ENCODE measurements around the gene EHD3. TPM values are rescaled to one million over a fixed set of nuclear protein-coding genes. Genes with fewer than 3 reads are reported as not detected.

Gene EHD3
- total and polyA plus RNA-seq, 10 of the 15 experiments (the other 5 are each of a cell fraction or from before 2014, with no cell fraction given): 1.1 to 10.9 (median 8.2) TPM

DNA sequence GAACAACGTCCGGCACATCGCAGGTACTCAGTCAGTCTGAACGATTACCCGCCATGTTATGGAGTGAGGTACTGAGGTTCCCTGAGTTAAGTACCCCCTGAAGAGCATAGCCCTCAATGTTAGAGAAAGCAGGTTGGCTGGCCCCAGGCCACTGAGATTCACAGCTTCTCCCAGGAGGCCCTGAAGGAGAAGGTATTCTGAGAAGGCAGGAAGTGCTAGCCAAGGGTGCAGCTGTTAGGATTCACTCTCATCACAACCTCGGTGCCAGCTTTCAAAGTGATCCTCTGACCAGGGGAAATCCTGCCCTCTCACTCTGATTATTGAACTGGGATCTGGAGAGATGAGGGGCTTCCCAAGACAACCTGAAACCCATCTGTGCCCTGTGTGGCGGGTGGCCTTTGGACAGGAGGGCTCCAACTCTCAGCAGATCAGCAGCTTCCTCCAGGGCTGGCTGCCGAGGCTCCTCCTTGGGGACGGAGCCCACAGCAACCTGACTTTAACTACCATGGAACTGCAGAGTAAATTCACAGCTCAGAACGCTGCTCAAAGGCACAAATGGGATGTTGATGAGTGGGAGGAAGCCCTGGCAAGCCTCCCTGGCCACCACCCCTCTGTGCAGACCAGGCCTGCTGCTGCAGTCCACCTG is 7.8 kb downstream of the EHD3 start:
- BruUV-seq (replicated peaks): no TSS peak
- ChIA-PET POLR2A (interaction anchor here (1.4 to 2.0 kb wide), 2 partner anchors 9 to 14 kb away, joined by 5 to 7 read pairs; no protein-coding TSS in a partner anchor), SMC1A (ENCODE audit: uncharacterized antibody, unreplicated experiment) (interaction anchor here (1.0 to 2.3 kb wide), 4 partner anchors 10 to 25 kb away, joined by 3 to 10 read pairs (median 6); partner anchors contain the start of gene CAPN14), CTCF (interaction anchor here (0.9 to 1.3 kb wide), 3 partner anchors 12 to 70 kb away, joined by 3 to 6 read pairs (median 3); no protein-coding TSS in a partner anchor), RAD21 (ENCODE audit: unreplicated experiment) (interaction anchor here (1.0 to 2.4 kb wide), 4 partner anchors 11 to 52 kb away, joined by 3 to 10 read pairs (median 4); no protein-coding TSS in a partner anchor)
- no peaks in the 10 kb centered on the region for H3K79me2 ChIP-seq (ENCODE audit: control insufficient read depth, insufficient read depth, low read length)
- H3K36me3 ChIP-seq (ENCODE audit: control insufficient read depth in 2 of 2, insufficient read depth in 2 of 2, low read length in 1 of 2): no peaks in the 10 kb centered on the region
- H4K20me1 ChIP-seq (ENCODE audit: control insufficient read depth, insufficient read depth): no peaks in the 10 kb centered on the region
- DNase-seq (ENCODE audit: low read depth, low spot score) (no peak), FAIRE-seq (no peak), ATAC-seq (peak; percentile 74)
- intact Hi-C loops (cut with micrococcal nuclease; ENCODE audit: unreplicated experiment) (no loop called here), in situ Hi-C loops (cut with MboI) (no loop called here)
- peaks cover 8% of the 10 kb centered on the region for H3K4me1 ChIP-seq (ENCODE audit: control insufficient read depth, insufficient read depth, low read length)
- no peak overlapping the region for H3K4me2 ChIP-seq (ENCODE audit: control insufficient read depth, insufficient read depth)
- no peak overlapping the region for H3K27ac ChIP-seq (ENCODE audit: control insufficient read depth, insufficient read depth)
- no peak overlapping the region for H3K9ac ChIP-seq (ENCODE audit: control insufficient read depth, insufficient read depth, low read length)
- TF ChIP-seq IKZF2 (IDR thresholded peaks at IDR 0.05) (0 out of 4 replicates have a peak, but pooled peaks have one; percentile 14 to 28), MEF2B (IDR thresholded peaks at IDR 0.05; ENCODE audit: partially characterized antibody, poor library complexity, severe bottlenecking) (peak; percentile 25), TCF7 (IDR thresholded peaks at IDR 0.05; ENCODE audit: borderline replicate concordance) (no peak), IKZF1 (conservative IDR thresholded peaks at IDR 0.05) (peak; percentile 48; the same call in 1 of the 2 replicates)
- TF ChIP-seq, protein P1, sequence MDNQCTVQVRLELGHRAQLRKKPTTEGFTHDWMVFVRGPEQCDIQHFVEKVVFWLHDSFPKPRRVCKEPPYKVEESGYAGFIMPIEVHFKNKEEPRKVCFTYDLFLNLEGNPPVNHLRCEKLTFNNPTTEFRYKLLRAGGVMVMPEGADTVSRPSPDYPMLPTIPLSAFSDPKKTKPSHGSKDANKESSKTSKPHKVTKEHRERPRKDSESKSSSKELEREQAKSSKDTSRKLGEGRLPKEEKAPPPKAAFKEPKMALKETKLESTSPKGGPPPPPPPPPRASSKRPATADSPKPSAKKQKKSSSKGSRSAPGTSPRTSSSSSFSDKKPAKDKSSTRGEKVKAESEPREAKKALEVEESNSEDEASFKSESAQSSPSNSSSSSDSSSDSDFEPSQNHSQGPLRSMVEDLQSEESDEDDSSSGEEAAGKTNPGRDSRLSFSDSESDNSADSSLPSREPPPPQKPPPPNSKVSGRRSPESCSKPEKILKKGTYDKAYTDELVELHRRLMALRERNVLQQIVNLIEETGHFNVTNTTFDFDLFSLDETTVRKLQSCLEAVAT (IDR thresholded peaks at IDR 0.05): no peak
- TF ChIP-seq, protein P2, sequence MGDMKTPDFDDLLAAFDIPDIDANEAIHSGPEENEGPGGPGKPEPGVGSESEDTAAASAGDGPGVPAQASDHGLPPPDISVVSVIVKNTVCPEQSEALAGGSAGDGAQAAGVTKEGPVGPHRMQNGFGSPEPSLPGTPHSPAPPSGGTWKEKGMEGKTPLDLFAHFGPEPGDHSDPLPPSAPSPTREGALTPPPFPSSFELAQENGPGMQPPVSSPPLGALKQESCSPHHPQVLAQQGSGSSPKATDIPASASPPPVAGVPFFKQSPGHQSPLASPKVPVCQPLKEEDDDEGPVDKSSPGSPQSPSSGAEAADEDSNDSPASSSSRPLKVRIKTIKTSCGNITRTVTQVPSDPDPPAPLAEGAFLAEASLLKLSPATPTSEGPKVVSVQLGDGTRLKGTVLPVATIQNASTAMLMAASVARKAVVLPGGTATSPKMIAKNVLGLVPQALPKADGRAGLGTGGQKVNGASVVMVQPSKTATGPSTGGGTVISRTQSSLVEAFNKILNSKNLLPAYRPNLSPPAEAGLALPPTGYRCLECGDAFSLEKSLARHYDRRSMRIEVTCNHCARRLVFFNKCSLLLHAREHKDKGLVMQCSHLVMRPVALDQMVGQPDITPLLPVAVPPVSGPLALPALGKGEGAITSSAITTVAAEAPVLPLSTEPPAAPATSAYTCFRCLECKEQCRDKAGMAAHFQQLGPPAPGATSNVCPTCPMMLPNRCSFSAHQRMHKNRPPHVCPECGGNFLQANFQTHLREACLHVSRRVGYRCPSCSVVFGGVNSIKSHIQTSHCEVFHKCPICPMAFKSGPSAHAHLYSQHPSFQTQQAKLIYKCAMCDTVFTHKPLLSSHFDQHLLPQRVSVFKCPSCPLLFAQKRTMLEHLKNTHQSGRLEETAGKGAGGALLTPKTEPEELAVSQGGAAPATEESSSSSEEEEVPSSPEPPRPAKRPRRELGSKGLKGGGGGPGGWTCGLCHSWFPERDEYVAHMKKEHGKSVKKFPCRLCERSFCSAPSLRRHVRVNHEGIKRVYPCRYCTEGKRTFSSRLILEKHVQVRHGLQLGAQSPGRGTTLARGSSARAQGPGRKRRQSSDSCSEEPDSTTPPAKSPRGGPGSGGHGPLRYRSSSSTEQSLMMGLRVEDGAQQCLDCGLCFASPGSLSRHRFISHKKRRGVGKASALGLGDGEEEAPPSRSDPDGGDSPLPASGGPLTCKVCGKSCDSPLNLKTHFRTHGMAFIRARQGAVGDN (IDR thresholded peaks at IDR 0.05): 0 out of 2 replicates have a peak, but pooled peaks have one; percentile 16
- 60% methylated on average over 10 of the region's 10 CpGs for WGBS (ENCODE audit: insufficient coverage, insufficient replicate concordance, low lambda C conversion rate, missing lambda C conversion rate)
- no peaks in the 10 kb centered on the region for H3K9me3 ChIP-seq (replicated peaks; ENCODE audit: control insufficient read depth, insufficient read depth, low read length)
- H3K4me3 ChIP-seq: no peak overlapping the region
- no peak overlapping the region for H2AFZ ChIP-seq (ENCODE audit: control insufficient read depth, low read depth, low read length)
- H3K27me3 ChIP-seq (replicated peaks in 1 of 2; ENCODE audit: control insufficient read depth in 2 of 2, insufficient read depth in 2 of 2, low read length in 1 of 2): no peaks in the 10 kb centered on the region
